ENCODE measurements around the gene COL3A1.

COL3A1 gene

GRCh38 chr2:188976545-188977268 lies 2.5 kb downstream of the COL3A1 start:
- no peak for DNase-seq

DNA sequence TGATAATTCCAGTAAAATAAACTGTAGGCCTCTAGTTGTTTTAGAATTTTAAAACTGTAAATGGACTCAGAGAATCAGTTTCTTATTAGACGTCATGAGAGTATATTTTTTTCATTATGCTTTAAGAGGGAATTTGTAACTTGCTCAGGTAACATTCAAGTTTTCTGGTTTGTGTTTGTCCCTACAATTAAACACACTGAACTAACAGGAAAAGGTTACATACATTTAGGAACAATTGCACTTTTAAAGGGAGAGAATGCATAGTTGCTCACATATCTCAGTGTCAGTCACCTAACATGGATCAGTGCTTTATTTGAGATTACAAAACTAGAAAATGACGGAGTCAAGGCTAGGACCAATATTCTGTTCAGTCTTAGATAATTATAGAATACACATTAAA lies 3.1 kb downstream of the COL3A1 start:
- no peak for DNase-seq

DNA sequence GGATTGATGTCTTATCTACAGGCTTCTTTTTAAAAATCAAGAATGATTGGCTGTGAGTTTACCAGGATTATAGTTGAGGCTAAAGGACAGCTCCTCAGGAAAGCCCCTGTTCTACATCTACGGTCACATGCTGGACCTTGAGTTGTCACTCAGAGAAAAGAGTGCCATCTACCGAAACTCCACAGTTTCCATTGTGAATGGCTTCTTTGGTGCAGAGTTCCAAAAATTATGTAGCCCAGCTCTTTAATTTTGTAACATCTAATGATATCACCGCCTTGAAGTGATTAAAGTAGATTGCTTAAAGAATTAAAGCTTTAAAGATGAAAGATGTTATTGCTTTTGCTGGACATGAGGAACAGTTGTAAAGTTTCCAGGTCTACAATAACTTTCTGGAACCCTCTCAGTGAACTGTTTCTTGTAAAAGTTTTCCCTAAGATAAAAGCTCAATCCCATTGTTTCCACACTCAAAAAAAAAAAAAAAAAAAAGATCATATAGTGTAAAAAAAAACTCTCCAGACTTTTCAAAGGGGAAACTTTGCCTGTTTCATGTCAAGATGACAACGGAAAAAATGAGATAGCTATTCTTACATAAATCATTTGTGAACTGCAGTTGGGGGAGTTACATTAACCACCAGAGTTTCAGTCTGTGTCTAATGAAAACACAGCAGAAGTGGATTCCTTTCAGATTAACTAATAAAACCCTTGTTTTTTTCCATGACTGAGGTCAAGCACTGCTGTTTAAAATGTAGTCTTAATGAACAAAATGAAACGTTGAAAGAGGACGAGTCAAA lies 4.3 kb downstream of the COL3A1 start:
- DNase-seq, result no peak

GRCh38 chr2:188979187-188980114 lies 5.3 kb downstream of the COL3A1 start:
- no peak for DNase-seq

DNA sequence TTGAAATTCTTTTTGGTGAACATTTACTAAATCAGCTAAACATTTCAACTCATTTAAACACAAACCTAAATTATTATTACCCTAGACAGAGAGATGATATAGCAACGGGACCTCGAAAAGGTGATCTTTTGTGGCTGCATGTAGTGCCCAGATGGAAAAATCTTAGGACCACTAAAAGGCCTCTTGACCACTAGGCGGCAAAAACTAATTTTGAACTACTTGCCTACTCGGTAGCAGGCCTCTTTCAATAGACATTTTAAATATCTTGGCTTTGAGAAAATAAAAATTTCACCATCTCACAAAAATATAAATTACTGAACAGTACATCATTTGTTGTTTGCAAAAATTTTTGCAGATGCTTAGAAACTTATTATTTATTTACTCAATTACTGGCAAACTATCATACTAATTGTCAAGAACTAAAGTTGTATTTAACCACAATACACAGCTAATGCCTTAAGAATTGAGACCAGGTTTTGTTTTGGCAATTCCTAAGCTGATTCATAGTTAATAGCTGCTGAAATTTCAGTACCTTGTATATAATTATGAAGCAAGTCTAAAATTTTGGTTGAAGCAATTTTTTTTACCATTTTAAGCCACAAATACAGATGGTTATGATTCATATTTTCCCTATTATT lies 9.4 kb downstream of the COL3A1 start:
- no peak for DNase-seq

DNA sequence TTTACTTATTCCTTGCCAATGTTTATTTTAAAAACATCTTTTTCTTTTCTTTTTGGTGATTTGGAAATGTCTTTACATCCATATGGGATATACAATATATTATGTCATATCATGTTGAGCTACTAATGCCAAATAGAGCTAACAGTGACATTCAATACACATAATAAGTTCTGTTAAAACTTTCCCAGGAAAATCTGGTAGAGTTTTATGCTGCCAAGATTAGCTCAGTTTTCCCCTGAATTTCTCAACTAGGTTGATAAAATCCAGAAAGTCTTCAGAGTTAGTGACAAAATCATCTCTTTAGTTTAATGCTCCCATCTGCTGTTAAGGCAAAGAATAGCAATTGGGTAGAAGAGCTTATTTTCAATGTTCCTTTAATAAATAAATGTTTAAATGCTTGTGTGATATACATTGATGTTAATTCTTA lies 9.9 kb downstream of the COL3A1 start:
- no peak for DNase-seq

- DNase-seq, result no peak
Measured at GRCh38 chr2:188984680-188985079, 10.5 kb downstream of the COL3A1 start.

DNA sequence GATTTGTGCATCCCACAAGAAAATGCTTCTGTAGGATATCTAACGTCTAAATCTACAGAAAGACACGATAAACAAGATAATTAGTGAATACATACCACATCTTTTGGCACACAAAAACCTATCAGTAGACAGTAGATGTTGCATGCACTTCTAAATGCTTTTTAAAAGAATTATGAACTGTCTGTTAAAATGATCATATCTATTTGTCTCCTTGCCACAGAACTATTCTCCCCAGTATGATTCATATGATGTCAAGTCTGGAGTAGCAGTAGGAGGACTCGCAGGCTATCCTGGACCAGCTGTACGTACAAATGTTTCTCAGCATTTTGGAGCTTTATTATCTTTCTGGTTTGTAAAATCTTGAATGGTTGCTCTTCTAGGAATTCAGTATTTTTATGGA lies 12.7 kb downstream of the COL3A1 start:
- DNase-seq, result no peak

DNA sequence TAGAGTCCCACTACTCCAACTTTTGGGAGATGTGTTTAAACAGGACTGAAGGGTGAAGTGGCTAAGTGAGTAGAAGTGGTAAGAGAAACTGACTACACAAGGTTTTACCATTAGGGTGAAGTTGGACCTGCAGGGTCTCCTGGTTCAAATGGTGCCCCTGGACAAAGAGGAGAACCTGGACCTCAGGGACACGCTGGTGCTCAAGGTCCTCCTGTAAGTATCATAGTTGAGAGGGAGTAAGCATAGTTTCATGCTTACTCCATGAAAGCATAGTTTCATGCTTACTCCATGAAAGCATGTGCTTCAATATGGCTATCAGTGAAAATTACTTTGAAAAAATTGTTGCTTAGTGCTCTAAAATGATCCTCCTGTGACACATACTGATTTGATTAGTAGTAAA lies 19.1 kb downstream of the COL3A1 start:
- DNase-seq, result no peak

- no peak for DNase-seq
Measured at GRCh38 chr2:188997263-188997662, 23.1 kb downstream of the COL3A1 start.

DNA sequence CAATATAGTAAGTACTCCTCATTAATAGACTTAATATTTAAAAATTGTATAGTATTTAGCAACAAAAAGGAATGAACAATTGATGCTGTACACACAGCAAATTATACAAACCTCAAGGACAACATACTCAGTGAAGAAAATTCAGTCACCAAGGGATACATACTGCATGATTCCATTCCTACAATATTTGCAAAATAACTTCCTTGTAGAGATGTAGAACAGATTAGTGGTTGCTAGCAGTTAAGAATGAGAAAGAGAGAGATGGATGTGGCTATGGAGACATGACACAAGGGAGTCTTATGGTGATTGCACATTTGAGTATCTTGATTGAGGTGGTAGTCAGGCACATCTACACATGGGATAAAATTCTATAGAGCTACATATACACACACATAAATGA lies 26.0 kb downstream of the COL3A1 start:
- DNase-seq, result no peak

DNA sequence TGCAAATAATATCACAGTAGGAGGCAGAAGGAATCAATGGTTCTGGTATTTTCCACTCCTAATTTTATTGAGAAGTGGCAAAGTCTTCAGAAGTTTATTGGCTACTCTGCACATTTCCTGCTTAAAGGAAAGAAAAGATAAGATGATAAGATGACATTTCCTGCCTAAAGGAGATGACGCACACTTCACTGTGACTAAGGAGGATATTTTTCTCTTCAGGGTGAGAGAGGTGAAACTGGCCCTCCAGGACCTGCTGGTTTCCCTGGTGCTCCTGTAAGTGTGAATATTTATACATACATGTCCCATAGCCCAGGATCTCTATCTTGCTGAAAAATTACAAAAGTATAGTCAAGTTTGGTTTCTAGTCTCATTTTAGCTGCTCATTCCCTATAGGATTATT lies 27.9 kb downstream of the COL3A1 start:
- DNase-seq, result no peak

GRCh38 chr2:189008555-189009262 lies 34.5 kb downstream of the COL3A1 start:
- no peak for DNase-seq

GRCh38 chr2:189010536-189010935 lies 36.4 kb downstream of the COL3A1 start:
- DNase-seq, result no peak

GRCh38 chr2:189012351-189012750 lies 38.2 kb downstream of the COL3A1 start:
- DNase-seq, result no peak

DNA sequence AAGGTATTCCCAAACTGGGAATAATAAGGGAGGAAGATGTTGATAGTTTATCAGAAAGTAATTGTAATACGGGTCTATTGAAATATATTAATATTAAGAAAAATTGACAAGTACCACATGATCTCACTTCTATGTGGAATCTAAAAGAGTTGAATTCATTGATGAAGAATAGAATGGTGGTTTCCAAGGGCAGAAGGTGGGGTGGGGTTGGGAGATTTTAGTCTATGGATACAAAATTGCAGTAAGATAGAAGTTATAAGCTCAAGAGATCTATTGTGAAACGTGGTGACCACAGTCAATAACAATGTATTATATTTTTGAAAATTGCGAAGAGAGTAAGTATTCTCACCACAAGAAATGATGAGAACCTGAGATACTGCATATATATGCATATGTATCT lies 38.9 kb downstream of the COL3A1 start:
- no peak for DNase-seq

- no peak for DNase-seq
Measured at GRCh38 chr2:189013671-189014448, 39.7 kb downstream of the COL3A1 start.

- no peak for DNase-seq
Measured at GRCh38 chr2:189014449-189015138, 40.4 kb downstream of the COL3A1 start.

GRCh38 chr2:189015359-189015758 lies 41.2 kb downstream of the COL3A1 start:
- no peak for DNase-seq

DNA sequence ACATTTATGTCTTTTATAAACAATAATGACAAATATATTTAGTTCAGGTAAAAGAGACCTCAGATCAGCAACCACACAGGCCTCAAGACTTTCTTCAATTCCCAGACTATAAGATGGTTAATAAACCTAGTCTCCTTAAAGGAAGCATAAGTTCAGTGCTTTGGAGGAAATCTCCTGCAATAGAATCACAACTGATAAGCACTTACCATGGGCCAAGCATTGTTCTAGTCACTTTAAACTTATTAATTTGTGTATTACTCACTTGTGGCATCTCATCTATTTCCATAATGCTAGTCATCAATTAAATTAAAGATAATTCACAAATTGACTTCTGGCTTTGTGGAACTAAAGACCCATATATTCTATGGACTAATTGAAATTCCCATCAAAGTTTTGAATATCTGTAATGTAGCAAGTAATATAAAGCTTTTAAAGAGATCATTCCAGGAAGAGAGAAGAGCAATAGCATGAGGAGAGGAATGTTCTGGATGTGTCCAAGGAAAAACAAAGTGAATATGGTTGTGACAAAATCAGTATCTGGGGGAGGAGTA lies 42.2 kb downstream of the COL3A1 start:
- DNase-seq, result no peak

Measured in NCI-H1694 (cell line).